Measurements from ENCODE around the gene TMIGD3.
"Not testable (repeated sequence)": the region's sequence is repeated elsewhere in the genome, so short reads cannot be mapped to it uniquely, and the experiment has no call there.

The TMIGD3 gene

DNA sequence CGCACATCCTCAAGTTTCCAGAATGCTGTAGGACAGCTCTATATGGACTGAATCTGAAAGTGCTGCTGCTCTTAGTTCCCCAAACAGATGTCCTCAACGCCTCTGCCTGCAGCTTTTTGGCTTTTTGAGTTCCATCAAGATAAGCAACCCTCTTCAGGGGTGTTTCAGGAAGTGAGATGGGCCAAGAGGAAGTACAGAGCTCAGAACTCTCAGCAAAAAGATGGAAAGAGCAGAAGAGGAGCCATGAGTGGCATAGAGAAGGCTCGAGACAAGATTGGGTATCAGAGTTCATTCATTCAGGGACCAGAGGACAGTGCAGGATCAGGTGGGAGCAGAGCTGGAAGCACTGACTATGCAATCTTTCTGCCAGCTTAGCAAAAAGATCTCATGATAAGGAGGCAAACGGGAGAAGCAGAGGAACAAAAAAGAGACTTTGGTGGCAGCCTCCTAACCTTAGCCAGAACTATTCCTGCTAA is at the start of gene TMIGD3, which contains the start of gene ADORA3:
Gene TMIGD3, minus strand, starts transcription at position 49 of the 476 bp plus-strand sequence. CDS start 279 bp downstream, outside the sequence.
Gene ADORA3, minus strand, starts transcription at position 49 of the 476 bp plus-strand sequence. CDS start 279 bp downstream, outside the sequence.
- no peak for DNase-seq

DNA sequence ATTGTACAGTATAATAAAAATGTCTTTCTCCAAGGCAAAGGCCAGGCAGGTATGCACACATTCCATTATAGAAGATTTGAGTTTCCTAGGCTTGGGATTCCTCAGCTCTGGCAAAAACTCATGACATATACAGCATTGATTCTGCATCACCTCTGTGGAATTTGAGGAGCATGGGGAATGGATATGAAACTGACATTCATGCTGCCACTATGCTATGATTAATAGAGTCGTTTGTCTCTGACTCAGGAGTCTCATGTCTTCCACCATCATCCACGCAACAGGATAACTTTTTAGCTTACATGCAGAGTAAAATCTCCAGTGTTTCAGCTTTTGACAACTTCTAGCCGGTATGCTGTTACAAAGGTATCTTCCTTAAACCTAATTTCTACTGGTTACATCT is 49.8 kb upstream of the TMIGD3 start:
- DNase-seq: no peak

DNA sequence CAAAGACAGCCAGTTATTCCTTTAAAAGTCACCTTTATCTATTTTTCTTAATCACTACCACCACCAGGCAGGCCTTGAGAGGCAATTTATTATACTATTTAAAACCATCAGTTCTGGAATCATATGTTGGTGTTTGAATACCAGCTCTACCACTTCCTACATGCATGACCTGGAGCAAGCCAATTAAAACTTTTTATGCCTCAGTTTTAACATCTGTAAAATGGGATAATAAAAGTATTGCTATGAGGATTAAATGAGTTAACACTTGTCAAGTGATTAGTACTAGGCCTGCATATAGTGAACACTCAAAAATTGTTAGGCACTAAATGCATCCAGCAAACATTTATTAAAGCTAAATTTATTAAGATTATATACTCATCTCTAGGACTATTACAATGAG is 49.2 kb upstream of the TMIGD3 start:
- no peak for DNase-seq

DNA sequence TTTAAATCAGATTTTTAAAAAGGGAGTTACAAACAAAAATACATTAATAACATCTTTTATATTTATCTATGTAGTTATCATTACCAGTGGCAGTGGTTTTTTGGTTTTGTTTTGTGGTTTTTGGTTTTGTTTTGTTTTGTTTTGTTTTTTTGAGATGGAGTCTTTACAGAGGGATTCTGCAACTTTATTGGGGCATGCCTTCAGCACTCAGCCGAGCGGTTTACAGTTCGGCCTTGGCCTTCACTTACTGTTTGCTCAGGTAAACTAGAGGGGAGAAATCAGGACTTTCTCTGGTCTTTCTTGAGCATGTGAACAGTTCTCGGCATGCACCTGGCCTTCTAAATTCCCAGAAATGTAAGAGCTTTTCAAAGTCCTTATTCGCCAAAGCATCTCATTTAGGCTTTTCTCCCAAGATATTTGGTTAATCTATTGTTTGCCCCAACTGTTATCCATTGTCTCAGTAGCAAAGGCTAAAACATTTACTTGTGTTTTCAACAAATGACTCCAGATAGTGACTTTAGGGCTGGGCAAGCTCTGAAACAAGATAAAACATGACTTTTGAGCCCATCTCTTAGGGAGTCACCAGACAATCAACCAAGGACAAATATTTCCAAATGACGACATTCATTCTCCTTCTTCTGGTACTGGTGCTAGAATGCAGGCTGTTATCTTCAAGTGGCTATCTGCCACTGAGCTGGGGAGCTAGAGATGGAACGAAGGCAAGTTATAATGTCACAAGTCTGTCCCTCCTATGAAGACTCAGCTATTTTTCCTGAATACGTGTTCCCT is 48.4 kb upstream of the TMIGD3 start:
- DNase-seq: no peak

DNA sequence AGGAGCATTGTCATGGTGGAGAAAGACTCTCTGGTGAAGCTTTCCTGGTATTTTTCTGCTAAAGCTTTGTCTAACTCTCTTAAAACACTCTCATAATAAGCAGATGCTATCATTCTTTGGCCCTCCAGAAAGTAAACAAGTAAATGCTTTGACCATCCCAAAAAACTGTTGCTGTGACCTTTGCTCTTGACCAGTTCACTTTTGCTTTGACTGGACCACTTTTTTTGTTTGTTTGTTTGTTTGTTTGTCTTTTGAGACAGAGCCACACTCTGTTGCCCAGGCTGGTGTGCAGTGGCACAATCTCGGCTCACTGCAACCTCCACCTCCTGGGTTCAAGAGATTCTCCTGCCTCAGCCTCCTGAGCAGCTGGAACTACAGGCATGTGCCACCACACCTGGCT is 44.4 kb upstream of the TMIGD3 start:
- not testable (repeated sequence) for DNase-seq

DNA sequence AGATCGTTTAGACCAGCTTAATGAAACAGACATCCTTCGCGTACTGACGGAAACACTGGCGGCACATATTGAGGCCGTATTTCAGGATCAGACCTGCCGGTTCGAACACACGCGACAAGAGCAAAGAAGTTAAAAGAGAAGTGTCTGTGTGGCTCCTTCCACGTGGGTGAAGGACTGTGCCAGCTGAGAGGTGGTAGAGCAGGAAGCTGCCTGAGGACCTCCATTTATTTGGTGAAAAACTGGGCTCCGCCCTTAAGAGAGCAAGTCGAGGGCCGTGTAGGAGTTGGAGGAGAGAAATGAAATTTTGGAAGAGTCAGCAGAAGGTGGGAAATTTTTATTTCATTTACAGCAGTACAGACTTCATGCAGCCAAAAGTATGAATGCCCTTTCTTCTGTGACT is 38.8 kb upstream of the TMIGD3 start:
- no peak for DNase-seq

DNA sequence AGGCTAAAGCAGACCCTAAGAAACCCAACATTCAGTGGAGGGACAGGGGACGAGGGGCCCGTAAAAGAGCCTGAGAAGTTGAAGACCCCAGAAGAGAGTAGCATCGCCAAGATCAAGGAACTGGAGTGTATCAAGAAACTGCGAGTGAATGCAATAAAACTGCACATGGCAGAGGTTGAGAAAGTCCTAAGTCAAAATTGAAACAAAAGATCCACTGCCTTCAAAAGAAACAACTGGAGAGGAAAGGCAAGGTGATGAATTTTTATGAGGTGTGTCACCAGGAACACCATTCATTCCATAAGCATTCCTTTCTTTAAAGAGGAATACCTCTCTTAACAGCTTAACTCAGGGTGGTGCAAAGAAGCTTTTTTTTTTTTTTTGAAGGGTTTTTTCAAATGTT is 38.3 kb upstream of the TMIGD3 start:
- DNase-seq: no peak

DNA sequence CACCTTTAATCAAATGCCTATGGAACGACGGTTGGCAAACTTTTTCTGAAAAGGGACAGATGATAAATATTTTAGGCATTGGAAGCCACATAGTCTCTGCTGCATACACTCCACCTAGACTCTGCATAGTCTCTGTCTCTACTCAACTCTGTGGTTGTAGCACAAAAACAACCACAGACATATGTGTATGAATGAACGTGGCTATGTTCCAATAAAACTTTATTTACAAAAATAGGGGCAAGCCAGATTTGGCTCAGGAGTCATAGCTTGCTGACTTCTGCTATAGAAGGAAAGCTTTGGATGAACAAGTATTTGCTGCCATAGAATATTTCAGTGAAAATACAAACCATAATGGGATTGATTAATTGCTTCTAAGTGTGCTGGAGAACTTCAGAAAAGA is 37.5 kb upstream of the TMIGD3 start:
- DNase-seq: no peak

DNA sequence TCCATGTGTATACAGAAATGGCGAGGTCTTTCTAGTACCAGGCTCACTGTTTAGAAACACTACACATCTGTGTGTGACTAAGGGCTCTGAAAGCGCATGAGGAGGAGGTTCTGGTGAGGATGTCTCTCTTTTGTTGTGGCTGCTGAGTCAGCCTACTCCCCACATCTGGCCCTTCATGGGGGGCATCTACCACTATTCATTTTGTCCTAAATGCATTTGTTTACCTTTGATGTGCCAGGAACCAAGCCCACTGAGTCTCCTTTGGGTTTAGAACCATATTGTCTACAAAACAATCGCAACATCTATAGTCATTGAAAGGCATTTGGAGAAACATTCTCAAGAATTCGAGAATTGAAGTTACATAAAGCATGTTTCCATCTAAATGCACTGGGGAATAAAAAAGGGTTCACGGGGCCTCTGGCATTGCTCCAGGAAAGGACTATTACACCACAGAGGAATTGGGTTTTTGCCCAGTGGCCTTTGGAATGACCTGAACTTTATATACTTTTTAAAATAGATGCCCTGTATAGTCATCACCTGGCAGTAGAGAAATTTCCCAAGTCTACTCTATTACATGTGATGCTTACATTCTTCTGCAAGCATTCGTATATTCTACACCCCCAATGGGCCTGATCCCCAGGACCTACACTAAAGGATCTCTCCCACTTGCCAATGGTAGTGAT is 35.1 kb upstream of the TMIGD3 start:
- no peak for DNase-seq

DNA sequence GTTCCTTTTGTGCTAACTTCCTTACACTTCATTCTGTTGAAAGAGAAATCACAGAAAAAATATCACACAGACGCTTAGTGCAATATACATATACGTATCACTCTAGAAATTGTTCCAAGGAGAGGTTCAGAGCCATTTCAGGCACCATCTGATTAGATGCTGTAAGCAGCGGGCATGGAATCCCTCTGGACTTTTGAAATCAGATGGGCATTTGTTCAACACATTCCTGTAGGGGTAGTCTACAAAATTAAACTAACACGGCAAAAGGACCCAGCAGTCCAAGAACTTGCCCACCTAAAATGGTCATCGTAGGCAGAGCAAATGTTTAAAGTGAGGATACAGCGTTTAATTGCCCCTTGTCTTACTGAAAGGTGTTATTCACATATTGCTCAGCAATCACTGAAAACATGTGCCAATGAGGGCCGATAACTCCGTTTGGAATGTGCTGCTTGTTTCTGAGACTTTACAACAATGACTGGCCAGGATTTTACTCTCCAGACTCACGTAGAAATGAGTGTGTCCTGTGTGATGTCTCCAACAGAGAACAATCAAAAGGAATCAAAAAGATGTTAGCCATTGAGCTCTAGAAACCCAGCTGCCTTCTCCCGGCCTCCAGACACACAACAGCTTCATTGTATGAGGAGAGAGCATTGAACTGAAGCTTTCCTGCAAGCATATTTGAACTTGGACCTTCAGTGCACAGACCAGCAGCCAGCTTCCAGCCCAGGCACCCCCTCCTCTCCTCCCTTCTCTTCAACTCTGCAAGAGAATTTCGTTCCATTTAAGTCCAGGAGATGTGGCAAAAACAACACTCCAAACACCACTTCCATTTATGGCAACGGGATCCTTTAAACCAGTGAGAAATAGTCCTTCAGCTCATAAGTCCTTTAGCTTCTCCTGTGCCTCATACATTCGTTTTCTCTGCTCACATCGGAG is 32.1 kb upstream of the TMIGD3 start:
- DNase-seq: no peak

DNA sequence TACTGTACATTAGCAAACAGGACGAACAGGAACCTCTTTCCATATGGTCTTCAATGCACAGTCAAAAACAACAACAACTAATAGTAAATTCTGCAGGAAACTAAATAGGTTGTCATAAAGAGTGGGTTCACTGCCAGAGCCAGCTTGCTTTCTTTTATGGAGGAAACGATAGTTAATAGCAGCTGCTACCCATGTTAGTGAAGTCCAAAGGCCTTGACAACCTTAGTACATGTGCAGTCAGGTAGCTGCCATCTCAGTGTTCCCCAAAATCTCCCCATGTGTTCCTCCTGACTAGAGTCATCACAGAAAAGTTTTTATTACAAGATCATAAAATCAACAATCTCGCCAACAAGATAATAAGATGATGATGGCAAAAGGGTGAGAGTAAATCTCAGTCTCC is 16.6 kb upstream of the TMIGD3 start:
- DNase-seq: no peak

DNA sequence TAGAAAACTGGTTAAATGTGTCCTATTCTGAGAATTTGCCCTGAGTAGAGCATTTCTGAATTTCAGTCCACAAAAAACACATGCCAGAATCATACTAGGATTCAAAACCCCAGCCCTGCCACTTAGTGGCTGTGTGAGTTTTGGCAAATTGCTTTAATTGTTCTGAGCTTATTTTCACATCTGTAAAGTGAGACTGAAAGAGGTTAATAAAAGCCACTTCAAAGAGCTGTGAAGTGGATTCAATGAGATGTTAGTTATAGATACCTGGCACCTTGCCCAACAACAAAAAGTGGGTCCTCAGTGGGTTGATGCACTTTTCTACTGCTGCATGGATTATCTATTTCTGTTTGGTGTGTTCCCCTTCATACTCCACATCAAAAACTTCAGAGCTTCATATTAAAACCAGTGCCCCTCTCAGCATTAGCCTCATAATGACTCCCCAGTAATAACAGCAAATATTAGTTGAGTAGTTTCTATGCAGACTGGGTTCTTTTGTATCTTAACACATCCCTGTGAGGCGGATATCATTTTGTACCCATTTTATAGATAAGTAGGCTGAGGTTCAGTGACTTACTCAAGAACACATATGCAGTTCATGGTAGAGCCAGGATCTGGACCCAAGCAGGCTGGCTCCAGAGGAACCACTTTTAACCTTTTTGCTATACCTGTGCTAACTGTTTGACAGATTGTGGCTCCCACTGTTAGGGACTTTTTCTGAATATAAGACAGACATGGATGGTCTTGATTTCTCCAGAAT is 14.2 kb upstream of the TMIGD3 start:
- DNase-seq: peak; percentile 59

DNA sequence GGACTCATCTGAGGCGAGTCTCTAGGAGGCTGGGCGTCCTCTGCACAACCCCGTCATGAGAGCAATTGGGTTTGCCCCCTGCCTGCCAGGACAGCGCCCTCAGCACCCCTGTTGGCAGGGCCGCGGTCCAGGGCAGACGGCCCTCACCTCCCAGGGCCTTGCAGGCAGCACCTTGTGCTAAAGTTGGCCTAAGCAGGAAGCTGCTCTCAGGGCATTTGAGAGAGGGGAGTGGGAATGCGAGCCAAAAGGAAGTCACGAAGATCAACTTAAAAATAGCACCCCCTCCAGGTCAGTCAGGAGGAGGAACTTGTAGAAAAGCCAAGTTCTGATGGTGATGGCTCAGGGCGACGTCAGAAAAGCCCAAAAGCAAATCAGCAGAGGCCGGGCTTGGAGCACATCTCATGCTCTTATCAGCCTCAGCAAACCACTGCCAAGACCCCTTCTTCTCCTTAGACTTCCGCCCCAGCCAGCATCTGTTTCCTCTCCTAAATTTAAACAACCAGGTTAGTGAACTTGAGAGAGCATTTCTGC is 12.6 kb upstream of the TMIGD3 start:
- peak; percentile 36 for DNase-seq

DNA sequence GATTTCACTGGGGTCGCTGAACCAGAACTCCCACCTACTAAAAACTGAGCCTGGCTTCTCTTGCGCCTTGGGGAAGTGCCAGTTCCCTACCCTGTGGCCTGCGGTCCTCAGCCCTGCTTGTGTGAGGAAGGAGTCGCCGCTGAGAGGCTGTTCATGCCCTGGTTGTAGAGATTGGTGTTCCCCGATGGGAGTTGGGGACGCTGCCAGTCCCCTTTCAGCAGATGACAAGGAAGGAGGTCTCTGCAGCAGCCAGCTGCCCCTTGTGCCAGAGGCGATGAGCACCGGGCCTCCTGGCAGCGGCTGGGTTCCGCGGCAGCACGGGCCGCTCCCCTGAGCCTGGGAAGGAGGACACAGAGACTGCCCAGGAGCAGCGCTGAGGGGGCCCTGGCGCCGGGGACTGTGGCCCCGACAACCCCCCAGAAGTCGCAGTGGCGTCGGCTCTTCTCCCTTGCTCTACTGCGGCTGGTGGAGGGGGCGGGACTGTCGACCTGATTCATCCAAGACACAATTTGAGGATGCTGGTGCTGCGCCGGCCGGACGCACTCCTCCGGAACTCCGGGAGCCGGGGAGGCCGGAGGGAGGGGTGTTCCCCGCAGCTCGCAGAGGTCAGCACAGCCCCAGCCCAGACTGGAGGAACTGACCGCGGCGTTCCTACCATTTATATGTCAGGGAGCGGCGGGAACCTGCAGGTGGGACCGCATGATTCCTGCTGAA is 12.0 kb upstream of the TMIGD3 start:
- peak; percentile 63 for DNase-seq

DNA sequence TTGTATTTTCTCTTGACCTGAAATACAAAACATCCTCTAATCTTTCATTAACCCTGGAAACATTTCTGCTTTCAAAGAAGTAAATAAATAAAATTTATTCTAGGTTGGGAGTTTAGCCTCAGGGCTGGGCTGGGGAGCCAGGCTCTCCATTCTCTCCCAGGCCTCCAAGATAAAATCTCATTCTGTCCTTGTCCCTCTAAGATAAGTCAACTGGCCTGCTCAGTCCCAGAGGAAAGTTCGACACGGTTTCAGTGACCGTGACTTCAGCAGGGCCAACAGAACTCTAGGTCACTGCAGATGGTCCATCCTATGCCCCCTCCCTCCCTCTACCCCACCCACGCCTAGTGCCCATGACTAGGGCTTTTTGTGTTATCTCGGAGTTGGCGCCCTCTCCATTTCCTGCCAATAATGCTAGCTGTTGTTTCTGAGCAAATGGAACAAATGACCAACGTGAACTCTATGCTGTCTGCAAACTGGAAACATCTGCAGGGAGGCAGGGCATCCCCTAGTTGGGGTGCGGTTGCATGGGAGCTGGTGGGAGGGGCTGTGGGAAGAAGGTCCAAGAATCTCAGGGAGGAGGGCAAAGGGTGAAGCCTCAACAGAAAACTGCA is 10.1 kb upstream of the TMIGD3 start:
- peak; percentile 18 for DNase-seq

DNA sequence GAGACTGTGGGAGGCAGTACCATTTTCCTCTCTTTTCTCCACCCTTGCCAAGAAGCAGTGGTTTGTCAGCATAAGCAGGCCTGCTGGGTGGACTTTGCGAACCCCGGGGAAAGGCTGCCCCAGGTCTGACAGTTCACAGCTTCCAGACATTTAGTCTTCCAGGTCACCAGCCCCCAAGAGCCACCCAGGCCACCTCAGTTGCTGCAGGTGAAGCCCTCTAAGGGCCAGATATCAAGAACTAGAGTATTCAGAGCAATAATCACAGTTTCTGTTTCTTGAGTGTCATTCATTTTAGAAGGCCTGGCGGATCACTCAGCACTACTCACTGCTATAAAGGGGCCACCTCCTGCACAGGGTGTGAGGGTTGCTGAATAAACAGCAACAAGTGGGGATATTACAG is 9.5 kb upstream of the TMIGD3 start:
- no peak for DNase-seq

DNA sequence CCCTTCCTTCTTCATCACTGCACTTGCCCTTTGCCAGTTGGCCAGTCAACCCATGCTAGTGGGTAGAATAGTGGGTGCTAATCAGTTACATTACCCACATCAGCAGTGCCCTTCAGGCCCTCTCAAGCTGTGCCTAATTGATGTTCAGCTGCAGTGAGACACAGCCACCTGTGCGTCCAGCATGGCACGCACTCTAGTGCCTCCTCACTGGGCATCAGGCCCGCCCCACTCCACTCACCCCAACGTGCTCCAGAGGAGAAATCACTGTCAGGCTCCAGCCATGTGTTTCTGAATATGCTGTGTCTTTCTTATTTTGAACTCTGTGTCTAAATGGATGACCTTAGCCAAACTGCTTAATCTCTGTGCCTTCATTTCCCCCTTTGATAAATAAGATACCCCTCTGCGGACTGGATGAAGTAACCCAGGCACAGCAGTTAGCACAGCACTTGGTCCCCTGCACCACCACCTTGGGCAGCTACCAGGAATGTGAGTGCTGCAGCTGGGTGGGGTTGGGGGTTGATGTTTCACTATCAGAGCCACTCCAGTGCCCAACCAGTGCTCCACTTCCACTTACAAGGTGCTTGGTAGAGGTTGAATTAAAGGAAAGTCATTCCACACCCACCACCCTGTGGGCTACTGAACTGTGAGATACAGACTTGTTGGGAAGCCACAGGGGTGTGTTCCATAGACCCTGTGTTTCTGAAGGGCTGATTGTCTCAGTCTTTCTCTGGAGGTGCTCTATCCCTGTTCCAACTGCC is 8.9 kb upstream of the TMIGD3 start:
- no peak for DNase-seq

DNA sequence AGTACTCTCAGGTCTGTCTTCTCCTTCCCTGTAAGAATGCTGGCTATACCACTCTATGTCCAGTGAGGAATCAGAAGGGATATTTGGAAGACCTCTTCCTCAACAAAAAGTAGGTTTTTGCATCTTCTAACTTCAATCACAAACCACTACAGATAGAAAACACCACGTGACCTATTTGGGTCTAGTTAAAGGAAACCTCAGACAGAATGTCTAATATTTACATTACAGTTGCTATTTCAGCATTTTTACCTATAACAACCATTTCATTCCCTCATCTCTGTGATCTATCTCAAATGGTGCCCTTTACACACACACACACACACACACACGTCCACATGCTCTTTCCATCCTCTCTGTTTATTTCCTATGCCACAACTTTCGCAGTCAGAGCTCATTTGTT is 7.9 kb upstream of the TMIGD3 start:
- no peak for DNase-seq

DNA sequence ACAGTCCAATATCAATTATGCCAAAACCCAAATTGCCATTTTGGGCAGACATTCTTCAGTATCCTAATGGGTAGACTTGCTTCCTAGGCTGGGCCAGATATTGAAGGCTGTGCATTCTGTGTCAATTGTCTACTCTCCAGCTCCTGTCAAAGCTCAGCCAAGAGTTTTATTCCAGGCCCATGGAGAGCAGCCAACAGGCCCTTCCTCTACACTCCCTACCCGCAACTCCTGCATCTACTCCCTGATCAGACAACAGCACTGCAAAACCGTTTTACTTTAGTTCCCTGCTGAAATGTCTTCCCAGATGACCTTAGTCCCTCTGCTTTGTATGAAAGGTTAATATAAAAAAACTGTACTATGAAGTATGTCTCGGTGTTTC is 6.6 kb upstream of the TMIGD3 start:
- no peak for DNase-seq

Measured in stimulated activated CD4-positive, alpha-beta T cell treated with anti-CD3 and anti-CD28 coated beads, Interleukin-15, amount 100 ng/mL, for 24 hours (primary cell).